GM19397 (cell line): Measurements from ENCODE around the gene ZKSCAN1.
"Not testable (repeated sequence)": the region's sequence is repeated elsewhere in the genome, so short reads cannot be mapped to it uniquely, and the experiment has no call there.

Source experiments
- ATAC-seq: cut with Tn5 transposase; IDR thresholded peaks from one replicate; pipeline ENCODE4 v1.9.1; 2021; ENCODE audit warnings: mild to moderate bottlenecking, moderate library complexity; ENCODE audit not compliant: unreplicated experiment

Gene ZKSCAN1

GRCh38 chr7:100000239-100000638, 15.2 kb upstream of the ZKSCAN1 start:
- no peak for ATAC-seq

GRCh38 chr7:100003711-100004661, 11.4 kb upstream of the ZKSCAN1 start:
- no peak for ATAC-seq

GRCh38 chr7:100007887-100008286, 7.5 kb upstream of the ZKSCAN1 start:
- no peak for ATAC-seq

GRCh38 chr7:100008525-100008924, 6.9 kb upstream of the ZKSCAN1 start:
- ATAC-seq: no peak

GRCh38 chr7:100009952-100010351, 5.4 kb upstream of the ZKSCAN1 start:
- not testable (repeated sequence) for ATAC-seq

- no peak for ATAC-seq
Observed at GRCh38 chr7:100010901-100011300, 4.5 kb upstream of the ZKSCAN1 start.

GRCh38 chr7:100011516-100011915, 3.9 kb upstream of the ZKSCAN1 start:
- no peak for ATAC-seq

GRCh38 chr7:100012385-100013327, 2.7 kb upstream of the ZKSCAN1 start:
- ATAC-seq: not testable (repeated sequence)

GRCh38 chr7:100013328-100013676, 2.1 kb upstream of the ZKSCAN1 start:
- ATAC-seq: no peak

GRCh38 chr7:100016215-100016901, 962 bp downstream of the ZKSCAN1 start:
- ATAC-seq: no peak

GRCh38 chr7:100017300-100017699, 1.9 kb downstream of the ZKSCAN1 start:
- ATAC-seq: no peak

GRCh38 chr7:100017875-100018274, 2.5 kb downstream of the ZKSCAN1 start:
- no peak for ATAC-seq

GRCh38 chr7:100019908-100020307, 4.5 kb downstream of the ZKSCAN1 start:
- no peak for ATAC-seq

- ATAC-seq: no peak
Observed at GRCh38 chr7:100021297-100021696, 5.9 kb downstream of the ZKSCAN1 start.

GRCh38 chr7:100022621-100023020, 7.2 kb downstream of the ZKSCAN1 start:
- no peak for ATAC-seq

- ATAC-seq: no peak
Observed at GRCh38 chr7:100023526-100023925, 8.1 kb downstream of the ZKSCAN1 start.

GRCh38 chr7:100024020-100024619, 8.7 kb downstream of the ZKSCAN1 start:
- ATAC-seq: no peak

GRCh38 chr7:100027197-100027596, 11.8 kb downstream of the ZKSCAN1 start:
- no peak for ATAC-seq

GRCh38 chr7:100029596-100029995, 14.2 kb downstream of the ZKSCAN1 start:
- ATAC-seq: no peak

- no peak for ATAC-seq
Observed at GRCh38 chr7:100033526-100033925, 18.1 kb downstream of the ZKSCAN1 start.
